GM10266 (cell line): Measurements from ENCODE around the gene ADAMTS17.
"Not testable (repeated sequence)": the region's sequence is repeated elsewhere in the genome, so short reads cannot be mapped to it uniquely, and the experiment has no call there.

Experiments used
- DNase-seq: peaks from one replicate; pipeline ENCODE4 v3.0.0; 2012; ENCODE audit errors: extremely low spot score
- CTCF ChIP-seq: IDR thresholded peaks from 2 replicates; pipeline ENCODE4 v1.5.1; 2012; ENCODE audit warnings: mild to moderate bottlenecking, low read depth; ENCODE audit not compliant: control insufficient read depth, insufficient read depth; ENCODE audit errors: missing control alignments

ADAMTS17 gene

GRCh38 chr15:100075229-100075628 lies 266.5 kb downstream of the ADAMTS17 start:
- DNase-seq = no peak
- no peak for TF ChIP-seq CTCF

- DNase-seq = no peak
- no peak for TF ChIP-seq CTCF
Observed at GRCh38 chr15:100073982-100074381, 267.8 kb downstream of the ADAMTS17 start.

GRCh38 chr15:100066521-100067280 lies 275.1 kb downstream of the ADAMTS17 start:
- not testable (repeated sequence) for DNase-seq

GRCh38 chr15:100061944-100062343 lies 279.8 kb downstream of the ADAMTS17 start:
- no peak for DNase-seq
- TF ChIP-seq CTCF = no peak

- no peak for TF ChIP-seq CTCF
- DNase-seq = no peak
Observed at GRCh38 chr15:100060276-100060926, 281.4 kb downstream of the ADAMTS17 start.

- no peak for TF ChIP-seq CTCF
Observed at GRCh38 chr15:100059521-100059920, 282.3 kb downstream of the ADAMTS17 start.

GRCh38 chr15:100059094-100059493 lies 282.7 kb downstream of the ADAMTS17 start:
- TF ChIP-seq CTCF = no peak
- DNase-seq = no peak

More at GRCh38 chr15:100059521-100059920, 282.3 kb downstream of the ADAMTS17 start:
- DNase-seq = no peak
